ENCODE results near the gene ZNF532.

ZNF532 gene

DNA sequence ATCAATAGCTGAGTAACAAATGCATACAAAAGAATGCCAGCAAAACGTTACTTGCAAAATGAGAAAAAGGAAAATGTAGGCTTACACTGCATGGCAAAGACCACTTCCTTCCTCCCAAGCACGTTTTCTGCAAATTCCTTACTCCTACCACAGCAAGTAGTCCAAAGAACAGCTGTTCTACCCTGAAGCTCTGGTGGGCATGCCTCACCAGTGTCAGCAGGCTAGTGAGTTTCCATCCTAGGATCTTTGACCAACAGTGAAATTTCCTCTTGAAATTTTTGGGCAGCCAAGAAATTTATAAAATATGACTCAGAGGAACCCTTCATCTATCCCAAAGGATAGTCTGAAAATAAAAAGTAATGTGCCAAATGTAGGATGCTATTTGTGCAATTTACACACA is 123.9 kb downstream of the ZNF532 start:
- Histone ChIP-seq H3K27ac (ENCODE audit: low read depth, low read length, poor library complexity, severe bottlenecking) (no peak overlapping the region), H3K4me3 (ENCODE audit: low read depth, low read length, poor library complexity, severe bottlenecking) (no peak overlapping the region), H3K4me1 (ENCODE audit: insufficient read depth, low read length, severe bottlenecking) (peaks cover 25% of the 10 kb centered on the region), H3K9me2 (ENCODE audit: low read depth, low read length) (no peaks in the 10 kb centered on the region), H3K36me3 (ENCODE audit: insufficient read depth, low read length) (peaks cover 21% of the 10 kb centered on the region), H3K79me2 (ENCODE audit: insufficient read depth, low read length) (no peaks in the 10 kb centered on the region), H3K27me3 (ENCODE audit: insufficient read depth, low read length) (no peaks in the 10 kb centered on the region), H3F3A (ENCODE audit: insufficient read depth, low read length) (no peaks in the 10 kb centered on the region), H2AFZ (ENCODE audit: low read length) (no peak overlapping the region), H3K9ac (ENCODE audit: low read length) (no peak overlapping the region), H3K9me3 (ENCODE audit: low read length) (peaks cover 3% of the 10 kb centered on the region; the same call in 1 of the 2 replicates), H3K4me2 (ENCODE audit: low read length) (no peak overlapping the region), H4K20me1 (ENCODE audit: insufficient read depth, low read length) (no peaks in the 10 kb centered on the region)
- TF ChIP-seq, protein P1, sequence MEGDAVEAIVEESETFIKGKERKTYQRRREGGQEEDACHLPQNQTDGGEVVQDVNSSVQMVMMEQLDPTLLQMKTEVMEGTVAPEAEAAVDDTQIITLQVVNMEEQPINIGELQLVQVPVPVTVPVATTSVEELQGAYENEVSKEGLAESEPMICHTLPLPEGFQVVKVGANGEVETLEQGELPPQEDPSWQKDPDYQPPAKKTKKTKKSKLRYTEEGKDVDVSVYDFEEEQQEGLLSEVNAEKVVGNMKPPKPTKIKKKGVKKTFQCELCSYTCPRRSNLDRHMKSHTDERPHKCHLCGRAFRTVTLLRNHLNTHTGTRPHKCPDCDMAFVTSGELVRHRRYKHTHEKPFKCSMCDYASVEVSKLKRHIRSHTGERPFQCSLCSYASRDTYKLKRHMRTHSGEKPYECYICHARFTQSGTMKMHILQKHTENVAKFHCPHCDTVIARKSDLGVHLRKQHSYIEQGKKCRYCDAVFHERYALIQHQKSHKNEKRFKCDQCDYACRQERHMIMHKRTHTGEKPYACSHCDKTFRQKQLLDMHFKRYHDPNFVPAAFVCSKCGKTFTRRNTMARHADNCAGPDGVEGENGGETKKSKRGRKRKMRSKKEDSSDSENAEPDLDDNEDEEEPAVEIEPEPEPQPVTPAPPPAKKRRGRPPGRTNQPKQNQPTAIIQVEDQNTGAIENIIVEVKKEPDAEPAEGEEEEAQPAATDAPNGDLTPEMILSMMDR (IDR thresholded peaks at IDR 0.05; ENCODE audit: low read length): no peak
- no peak for TF ChIP-seq EZH2 (IDR thresholded peaks at IDR 0.05; ENCODE audit: borderline replicate concordance, low read length)

DNA sequence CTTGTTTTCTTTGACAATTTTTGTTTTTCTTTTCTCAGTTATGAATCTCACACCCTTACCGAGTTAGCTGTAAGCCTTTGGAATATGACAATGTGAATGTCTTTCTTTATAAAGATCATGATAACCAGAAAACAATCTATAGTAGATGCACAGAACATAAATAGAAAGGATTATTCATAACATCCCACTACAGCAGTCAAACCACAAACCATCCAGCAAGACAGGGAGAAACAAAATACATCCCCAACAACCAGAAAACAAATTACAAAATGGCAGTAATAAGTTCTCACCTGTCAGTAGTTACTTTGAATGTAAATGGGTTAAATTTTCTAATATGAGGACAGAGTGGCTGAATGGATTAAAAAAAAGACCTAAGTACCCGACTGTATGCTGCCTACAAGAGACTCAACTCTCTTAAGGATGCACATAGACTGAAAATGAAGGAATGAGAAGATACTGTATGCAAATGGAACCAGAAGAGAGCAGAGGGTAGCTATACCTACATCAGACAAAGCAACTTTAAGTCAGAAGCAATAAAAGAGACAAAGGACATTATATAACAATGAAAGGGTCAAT is 124.6 kb downstream of the ZNF532 start:
- Histone ChIP-seq H3K27ac (ENCODE audit: low read depth, low read length, poor library complexity, severe bottlenecking) (no peak overlapping the region), H3K4me3 (ENCODE audit: low read depth, low read length, poor library complexity, severe bottlenecking) (no peak overlapping the region), H2AFZ (ENCODE audit: low read length) (no peak overlapping the region), H4K20me1 (ENCODE audit: insufficient read depth, low read length) (no peaks in the 10 kb centered on the region), H3K4me1 (ENCODE audit: insufficient read depth, low read length, severe bottlenecking) (peaks cover 32% of the 10 kb centered on the region), H3K9me2 (ENCODE audit: low read depth, low read length) (no peaks in the 10 kb centered on the region), H3K9ac (ENCODE audit: low read length) (no peak overlapping the region), H3K9me3 (ENCODE audit: low read length) (peaks cover 3% of the 10 kb centered on the region; the same call in 1 of the 2 replicates), H3K27me3 (ENCODE audit: insufficient read depth, low read length) (no peaks in the 10 kb centered on the region), H3F3A (ENCODE audit: insufficient read depth, low read length) (no peaks in the 10 kb centered on the region), H3K79me2 (ENCODE audit: insufficient read depth, low read length) (no peaks in the 10 kb centered on the region), H3K4me2 (ENCODE audit: low read length) (no peak overlapping the region), H3K36me3 (ENCODE audit: insufficient read depth, low read length) (peaks cover 14% of the 10 kb centered on the region)
- TF ChIP-seq EZH2 (IDR thresholded peaks at IDR 0.05; ENCODE audit: borderline replicate concordance, low read length): no peak
- TF ChIP-seq, protein P1 (IDR thresholded peaks at IDR 0.05; ENCODE audit: low read length): no peak

DNA sequence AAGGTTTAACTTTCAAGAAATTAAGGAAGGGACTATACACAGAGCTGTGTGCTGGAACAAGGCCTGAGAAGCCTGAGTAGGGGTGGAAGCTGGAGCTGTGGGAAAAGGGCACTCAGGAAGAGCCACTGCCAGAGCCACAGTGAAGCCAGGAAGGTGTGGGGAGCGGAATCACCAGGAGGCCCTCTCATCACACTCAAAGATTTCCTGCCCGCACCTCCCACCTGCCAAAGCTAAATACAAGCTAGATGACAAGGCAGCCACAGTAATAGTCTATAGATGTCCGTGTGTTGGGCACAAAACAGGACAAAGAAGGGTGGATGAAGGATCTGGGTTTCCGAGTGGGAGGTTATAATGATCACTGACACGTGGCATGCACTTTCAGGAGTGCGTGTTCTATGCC is 126.0 kb downstream of the ZNF532 start:
- Histone ChIP-seq H3K36me3 (ENCODE audit: insufficient read depth, low read length) (peaks cover 11% of the 10 kb centered on the region; the same call in 1 of the 2 replicates), H3K4me2 (ENCODE audit: low read length) (no peak overlapping the region), H3K27me3 (ENCODE audit: insufficient read depth, low read length) (no peaks in the 10 kb centered on the region), H2AFZ (ENCODE audit: low read length) (no peak overlapping the region), H3K9me2 (ENCODE audit: low read depth, low read length) (no peaks in the 10 kb centered on the region), H4K20me1 (ENCODE audit: insufficient read depth, low read length) (no peaks in the 10 kb centered on the region), H3F3A (ENCODE audit: insufficient read depth, low read length) (no peaks in the 10 kb centered on the region), H3K27ac (ENCODE audit: low read depth, low read length, poor library complexity, severe bottlenecking) (no peak overlapping the region), H3K4me3 (ENCODE audit: low read depth, low read length, poor library complexity, severe bottlenecking) (no peak overlapping the region), H3K79me2 (ENCODE audit: insufficient read depth, low read length) (no peaks in the 10 kb centered on the region), H3K4me1 (ENCODE audit: insufficient read depth, low read length, severe bottlenecking) (peaks cover 32% of the 10 kb centered on the region), H3K9me3 (ENCODE audit: low read length) (peaks cover 3% of the 10 kb centered on the region; the same call in 1 of the 2 replicates), H3K9ac (ENCODE audit: low read length) (no peak overlapping the region)
- TF ChIP-seq, protein P1 (IDR thresholded peaks at IDR 0.05; ENCODE audit: low read length): no peak
- no peak for TF ChIP-seq EZH2 (IDR thresholded peaks at IDR 0.05; ENCODE audit: borderline replicate concordance, low read length)

Measured in OCI-LY1 (cell line).